BE2C (cell line): ENCODE measurements around the gene LYPD6.

Experiments
- DNase-seq: peaks from one replicate; pipeline ENCODE4 v3.0.0-alpha.2; 2020
- H3K27me3 ChIP-seq: fragments of 250-450 bp; sonication (Bioruptor Pico); 2 replicates; pipeline ENCODE4 v1.5.1; 2020; ENCODE audit warnings: mild to moderate bottlenecking
- H3K36me3 ChIP-seq: fragments of 250-450 bp; sonication (Bioruptor Pico); 2 replicates; pipeline ENCODE4 v1.5.1; 2020; ENCODE audit warnings: mild to moderate bottlenecking
- H3K4me1 ChIP-seq: fragments of 250-450 bp; sonication (Bioruptor Pico); 2 replicates; pipeline ENCODE4 v1.5.1; 2020
- H3K4me3 ChIP-seq: 2 replicates; pipeline ENCODE4 v1.5.1; 2011; ENCODE audit warnings: low read depth, low read length
- H3K9me3 ChIP-seq: fragments of 250-450 bp; sonication (Bioruptor Pico); 2 replicates; pipeline ENCODE4 v1.5.1; 2020
- TF ChIP-seq, protein P1 (sequence below): IDR thresholded peaks from 2 replicates; pipeline ENCODE4 v1.5.1; 2012; ENCODE audit warnings: mild to moderate bottlenecking, low read depth, low read length

LYPD6 gene

DNA sequence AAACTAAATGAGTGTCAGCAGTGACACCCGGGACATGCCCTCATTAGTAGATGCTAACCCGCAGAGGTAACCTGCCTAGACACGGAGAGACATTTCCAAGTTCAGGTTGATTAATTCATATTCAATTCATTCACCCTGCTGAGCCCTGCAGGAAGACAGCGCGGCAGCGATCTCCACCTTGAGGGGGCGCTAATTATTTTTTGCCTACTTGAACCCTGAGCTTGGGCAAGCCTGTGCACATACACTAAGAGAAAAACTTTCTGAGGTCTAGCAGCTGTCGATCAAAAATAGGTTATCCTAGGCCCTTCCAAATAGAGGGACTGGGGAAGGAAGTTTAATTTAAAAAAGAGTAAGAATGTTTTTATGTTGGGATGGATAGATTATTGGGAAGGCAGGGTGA lies 1.3 kb upstream of the LYPD6 start:
- TF ChIP-seq, protein P1, sequence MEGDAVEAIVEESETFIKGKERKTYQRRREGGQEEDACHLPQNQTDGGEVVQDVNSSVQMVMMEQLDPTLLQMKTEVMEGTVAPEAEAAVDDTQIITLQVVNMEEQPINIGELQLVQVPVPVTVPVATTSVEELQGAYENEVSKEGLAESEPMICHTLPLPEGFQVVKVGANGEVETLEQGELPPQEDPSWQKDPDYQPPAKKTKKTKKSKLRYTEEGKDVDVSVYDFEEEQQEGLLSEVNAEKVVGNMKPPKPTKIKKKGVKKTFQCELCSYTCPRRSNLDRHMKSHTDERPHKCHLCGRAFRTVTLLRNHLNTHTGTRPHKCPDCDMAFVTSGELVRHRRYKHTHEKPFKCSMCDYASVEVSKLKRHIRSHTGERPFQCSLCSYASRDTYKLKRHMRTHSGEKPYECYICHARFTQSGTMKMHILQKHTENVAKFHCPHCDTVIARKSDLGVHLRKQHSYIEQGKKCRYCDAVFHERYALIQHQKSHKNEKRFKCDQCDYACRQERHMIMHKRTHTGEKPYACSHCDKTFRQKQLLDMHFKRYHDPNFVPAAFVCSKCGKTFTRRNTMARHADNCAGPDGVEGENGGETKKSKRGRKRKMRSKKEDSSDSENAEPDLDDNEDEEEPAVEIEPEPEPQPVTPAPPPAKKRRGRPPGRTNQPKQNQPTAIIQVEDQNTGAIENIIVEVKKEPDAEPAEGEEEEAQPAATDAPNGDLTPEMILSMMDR, result peak; percentile 28
- DNase-seq, result no peak
- Histone ChIP-seq H3K4me3 (no peak overlapping the region), H3K36me3 (no peaks in the 10 kb centered on the region), H3K27me3 (peaks cover 16% of the 10 kb centered on the region), H3K9me3 (no peaks in the 10 kb centered on the region), H3K4me1 (no peaks in the 10 kb centered on the region)

DNA sequence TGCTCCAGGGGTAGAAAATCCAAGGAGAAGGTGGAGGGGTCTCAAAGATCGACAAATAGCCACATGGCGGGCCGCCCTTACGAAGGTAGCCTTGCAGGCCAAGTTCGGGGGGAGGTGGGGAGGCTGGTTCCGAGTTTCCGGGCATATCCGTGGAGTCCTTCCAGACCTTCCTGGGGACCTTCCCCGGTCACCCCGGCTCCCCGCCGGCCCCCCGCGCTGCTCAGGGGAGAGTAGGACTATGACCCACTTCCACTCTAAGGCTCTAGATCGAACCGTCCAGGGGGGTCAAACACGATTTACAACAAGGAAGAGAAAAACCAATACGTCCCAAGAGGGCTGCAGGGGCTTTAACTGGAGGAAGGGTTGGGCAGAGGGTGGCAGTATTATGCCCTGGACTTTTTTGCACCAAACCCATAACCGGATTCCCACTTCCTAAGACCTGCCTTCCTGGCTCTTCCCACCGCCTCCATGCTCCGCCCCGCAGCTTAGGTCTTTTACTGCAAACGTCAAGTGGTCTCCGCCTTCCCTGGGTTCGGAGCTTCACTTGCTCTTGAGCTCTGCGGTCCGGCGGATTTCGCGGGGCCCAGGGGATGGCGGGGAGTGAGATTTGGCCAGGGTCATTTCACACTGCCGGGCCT lies 779 bp upstream of the LYPD6 start:
- DNase-seq, result peak; percentile 28
- H3K36me3 ChIP-seq, result no peaks in the 10 kb centered on the region
- H3K4me1 ChIP-seq, result no peaks in the 10 kb centered on the region
- H3K4me3 ChIP-seq, result peak overlapping the region; percentile 58
- H3K9me3 ChIP-seq, result no peaks in the 10 kb centered on the region
- TF ChIP-seq, protein P1, result no peak
- peaks cover 16% of the 10 kb centered on the region for H3K27me3 ChIP-seq

DNA sequence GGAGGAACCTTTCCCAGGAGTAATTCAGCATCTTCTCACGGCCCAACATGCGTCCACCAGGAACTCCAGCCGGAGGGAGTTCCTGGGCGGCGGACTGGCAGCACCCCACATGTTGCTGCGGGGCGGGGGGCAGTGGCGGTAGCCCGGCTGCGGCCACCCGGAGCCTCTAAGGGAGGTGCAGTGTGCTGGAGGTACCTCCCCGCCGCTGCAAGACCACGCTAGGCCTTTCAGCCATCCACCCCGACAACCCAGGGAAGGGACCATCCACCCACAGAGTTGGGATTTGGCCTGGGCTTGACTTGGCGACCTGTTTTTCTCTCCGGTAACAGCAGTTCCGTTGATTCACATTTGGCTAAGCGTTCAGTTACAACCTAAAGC lies 625 bp downstream of the LYPD6 start:
- H3K4me3 ChIP-seq, result peak overlapping the region; percentile 48
- H3K9me3 ChIP-seq, result no peaks in the 10 kb centered on the region
- H3K36me3 ChIP-seq, result no peaks in the 10 kb centered on the region
- no peaks in the 10 kb centered on the region for H3K4me1 ChIP-seq
- H3K27me3 ChIP-seq, result peaks cover 16% of the 10 kb centered on the region
- TF ChIP-seq, protein P1, result no peak
- DNase-seq, result no peak

DNA sequence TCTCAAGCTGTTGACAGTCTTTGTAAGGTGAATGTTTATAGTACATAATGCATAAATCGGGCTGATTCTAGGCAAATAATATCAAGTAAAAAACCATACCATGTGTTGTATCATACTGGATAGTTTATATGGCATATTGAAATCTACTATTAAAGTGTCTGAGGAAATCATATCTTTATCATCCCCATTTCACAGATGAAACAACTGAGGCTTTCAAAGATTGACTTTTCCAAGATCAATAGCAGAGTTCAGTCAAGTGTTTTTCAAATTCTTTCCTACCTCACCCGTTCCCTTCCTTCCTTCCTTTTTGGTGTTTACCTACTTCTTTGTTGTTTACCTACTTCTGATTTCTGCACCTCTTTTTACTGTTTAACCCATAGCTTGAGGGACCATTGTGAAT lies 2.0 kb downstream of the LYPD6 start:
- no peaks in the 10 kb centered on the region for H3K4me1 ChIP-seq
- TF ChIP-seq, protein P1, result no peak
- peaks cover 16% of the 10 kb centered on the region for H3K27me3 ChIP-seq
- no peaks in the 10 kb centered on the region for H3K9me3 ChIP-seq
- DNase-seq, result no peak
- H3K36me3 ChIP-seq, result no peaks in the 10 kb centered on the region
- H3K4me3 ChIP-seq, result no peak overlapping the region

DNA sequence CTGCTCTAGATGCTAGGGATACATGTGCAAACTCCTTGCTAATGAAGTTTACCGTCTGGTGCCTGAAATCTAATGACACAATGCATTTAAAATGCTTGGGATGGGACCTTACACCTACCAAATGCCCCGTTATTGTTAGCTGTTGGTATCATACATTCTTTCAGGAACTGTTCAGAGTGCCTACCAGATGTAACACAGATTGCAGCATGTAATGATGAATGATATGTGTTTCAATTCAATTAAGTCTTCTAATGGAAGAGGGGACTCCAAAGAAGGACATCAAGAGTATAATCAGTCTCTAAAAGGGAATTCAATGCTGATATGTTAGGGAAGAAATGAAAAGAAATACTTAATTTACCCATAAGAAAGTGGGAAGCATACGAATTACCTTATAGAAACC lies 3.2 kb downstream of the LYPD6 start:
- no peaks in the 10 kb centered on the region for H3K4me1 ChIP-seq
- DNase-seq, result no peak
- peaks cover 16% of the 10 kb centered on the region for H3K27me3 ChIP-seq
- no peaks in the 10 kb centered on the region for H3K9me3 ChIP-seq
- no peaks in the 10 kb centered on the region for H3K36me3 ChIP-seq
- no peak overlapping the region for H3K4me3 ChIP-seq
- TF ChIP-seq, protein P1, result no peak

DNA sequence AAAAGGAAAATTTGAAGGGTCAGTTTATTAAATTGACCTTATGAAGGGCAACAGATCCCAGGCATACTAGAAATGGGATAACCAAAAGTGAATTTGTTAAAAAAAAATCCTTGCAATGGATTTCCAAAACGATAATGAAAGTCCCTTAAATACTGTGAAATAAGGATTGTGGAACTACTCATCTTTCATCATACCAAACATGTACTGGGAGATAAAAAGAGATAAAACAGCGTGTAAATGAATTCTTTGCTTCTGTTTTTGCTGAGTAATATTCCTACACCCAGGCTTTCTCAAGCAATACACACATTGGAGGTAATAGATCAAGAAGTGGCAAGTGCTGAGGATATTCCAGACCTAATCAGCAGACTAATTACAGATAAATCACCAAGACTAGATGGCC lies 3.8 kb downstream of the LYPD6 start:
- H3K4me1 ChIP-seq, result no peaks in the 10 kb centered on the region
- H3K9me3 ChIP-seq, result no peaks in the 10 kb centered on the region
- TF ChIP-seq, protein P1, result no peak
- H3K36me3 ChIP-seq, result no peaks in the 10 kb centered on the region
- no peak for DNase-seq
- peaks cover 16% of the 10 kb centered on the region for H3K27me3 ChIP-seq
- no peak overlapping the region for H3K4me3 ChIP-seq
